OCI-LY7 (cell line): Measurements from ENCODE around the gene MAP3K13.

Experiments
- CTCF ChIP-seq: fragments of 200-600 bp; sonication (generic); conservative IDR thresholded peaks from 2 replicates; pipeline ENCODE4 v1.5.1; 2014; ENCODE audit warnings: mild to moderate bottlenecking, antibody characterized with exemption, low read length, moderate library complexity, mixed read lengths
- EZH2phosphoT487 ChIP-seq: fragments of 200-600 bp; sonication (generic); IDR thresholded peaks from 2 replicates; pipeline ENCODE4 v1.6.1; 2018; ENCODE audit warnings: low read depth, borderline replicate concordance, mild to moderate bottlenecking, mixed run types, antibody characterized with exemption, low read length, moderate library complexity, mixed read lengths

GRCh38 chr3:185537369-185537970 lies 174.5 kb downstream of the MAP3K13 start:
- TF ChIP-seq CTCF, result no peak
- TF ChIP-seq EZH2phosphoT487, result no peak
